SK-N-SH (cell line): Measurements from ENCODE around the gene ZNF445.

ENCODE experiments used
- ELF1 ChIP-seq: IDR thresholded peaks from 2 replicates; pipeline ENCODE4 v1.4.0; 2012
- MXI1 ChIP-seq: IDR thresholded peaks from 2 replicates; pipeline ENCODE4 v1.6.1; 2012; ENCODE audit warnings: mild to moderate bottlenecking, low read depth, low read length, improper control_type of control experiment
- NRF1 ChIP-seq: IDR thresholded peaks from 2 replicates; pipeline ENCODE4 v1.6.1; 2012; ENCODE audit warnings: low read depth, mild to moderate bottlenecking, low read length
- RAD21 ChIP-seq: IDR thresholded peaks from 2 replicates; pipeline ENCODE4 v1.6.1; 2012; ENCODE audit warnings: mild to moderate bottlenecking, low read length
- RCOR1 ChIP-seq: fragments of 150-350 bp; IDR thresholded peaks from 2 replicates; pipeline ENCODE4 v1.6.1; 2017; ENCODE audit warnings: antibody characterized with exemption, low read length
- REST ChIP-seq: IDR thresholded peaks from 2 replicates; pipeline ENCODE4 v1.6.1; 2012; ENCODE audit warnings: mild to moderate bottlenecking, low read depth, low read length, moderate library complexity
- SMC3 ChIP-seq: IDR thresholded peaks from 2 replicates; pipeline ENCODE4 v1.6.1; 2012; ENCODE audit warnings: low read depth, low read length, improper control_type of control experiment
- TAF1 ChIP-seq: IDR thresholded peaks from 2 replicates; pipeline ENCODE4 v1.6.1; 2012; ENCODE audit warnings: low read depth, mild to moderate bottlenecking, low read length, moderate library complexity, borderline replicate concordance
- ZBTB33 ChIP-seq: IDR thresholded peaks from 2 replicates; pipeline ENCODE4 v1.4.0; 2012; ENCODE audit warnings: low read depth, borderline replicate concordance
- TF ChIP-seq, protein P1 (sequence below): IDR thresholded peaks from 2 replicates; pipeline ENCODE4 v1.4.0; 2012; ENCODE audit warnings: low read depth, borderline replicate concordance
- TF ChIP-seq, protein P2 (sequence below): fragments of 200-600 bp; sonication (generic); IDR thresholded peaks from 2 replicates; pipeline ENCODE4 v1.6.1; 2017; ENCODE audit warnings: antibody characterized with exemption, mild to moderate bottlenecking, moderate library complexity

DNA sequence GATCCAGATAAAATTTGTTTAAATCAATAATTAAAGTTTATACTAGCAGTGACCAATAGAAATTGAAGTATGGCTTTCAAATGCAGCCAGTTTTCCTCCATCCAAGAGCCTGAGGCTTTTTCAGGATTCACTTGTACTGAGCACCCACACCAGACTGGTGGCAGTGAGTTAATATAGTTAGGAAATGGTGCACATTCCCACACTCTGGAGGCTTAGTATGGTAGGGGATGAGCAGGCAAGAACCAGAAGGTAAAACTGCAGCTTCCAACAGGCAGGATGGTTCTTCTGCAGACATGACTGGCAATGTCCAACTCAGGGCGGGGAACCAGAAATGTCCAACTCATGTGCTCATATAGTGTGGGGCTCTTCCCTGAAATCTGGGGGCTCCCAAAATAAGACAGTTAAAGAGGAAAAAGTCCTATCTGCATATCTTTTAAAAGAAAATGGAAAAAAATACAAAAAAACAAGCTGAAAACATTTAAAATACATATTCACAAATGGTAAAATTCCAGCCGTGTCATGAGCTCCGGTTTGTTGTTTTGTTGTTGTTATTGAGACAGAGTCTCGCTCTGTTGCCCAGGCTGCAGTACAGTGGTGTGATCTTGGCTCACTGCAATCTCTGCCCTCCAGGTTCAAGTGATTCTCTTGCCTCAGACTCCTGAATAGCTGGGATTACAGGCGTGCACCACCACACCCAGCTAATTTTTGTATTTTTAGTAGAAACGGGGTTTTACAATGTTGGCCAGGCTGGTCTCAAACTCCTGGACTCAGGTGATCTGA, 18.4 kb upstream of the ZNF445 start:
- TF ChIP-seq NRF1, result no peak
- no peak for TF ChIP-seq ZBTB33
- TF ChIP-seq, protein P1, sequence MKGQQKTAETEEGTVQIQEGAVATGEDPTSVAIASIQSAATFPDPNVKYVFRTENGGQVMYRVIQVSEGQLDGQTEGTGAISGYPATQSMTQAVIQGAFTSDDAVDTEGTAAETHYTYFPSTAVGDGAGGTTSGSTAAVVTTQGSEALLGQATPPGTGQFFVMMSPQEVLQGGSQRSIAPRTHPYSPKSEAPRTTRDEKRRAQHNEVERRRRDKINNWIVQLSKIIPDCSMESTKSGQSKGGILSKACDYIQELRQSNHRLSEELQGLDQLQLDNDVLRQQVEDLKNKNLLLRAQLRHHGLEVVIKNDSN, result no peak
- TF ChIP-seq MXI1, result no peak
- TF ChIP-seq TAF1, result no peak
- TF ChIP-seq, protein P2, sequence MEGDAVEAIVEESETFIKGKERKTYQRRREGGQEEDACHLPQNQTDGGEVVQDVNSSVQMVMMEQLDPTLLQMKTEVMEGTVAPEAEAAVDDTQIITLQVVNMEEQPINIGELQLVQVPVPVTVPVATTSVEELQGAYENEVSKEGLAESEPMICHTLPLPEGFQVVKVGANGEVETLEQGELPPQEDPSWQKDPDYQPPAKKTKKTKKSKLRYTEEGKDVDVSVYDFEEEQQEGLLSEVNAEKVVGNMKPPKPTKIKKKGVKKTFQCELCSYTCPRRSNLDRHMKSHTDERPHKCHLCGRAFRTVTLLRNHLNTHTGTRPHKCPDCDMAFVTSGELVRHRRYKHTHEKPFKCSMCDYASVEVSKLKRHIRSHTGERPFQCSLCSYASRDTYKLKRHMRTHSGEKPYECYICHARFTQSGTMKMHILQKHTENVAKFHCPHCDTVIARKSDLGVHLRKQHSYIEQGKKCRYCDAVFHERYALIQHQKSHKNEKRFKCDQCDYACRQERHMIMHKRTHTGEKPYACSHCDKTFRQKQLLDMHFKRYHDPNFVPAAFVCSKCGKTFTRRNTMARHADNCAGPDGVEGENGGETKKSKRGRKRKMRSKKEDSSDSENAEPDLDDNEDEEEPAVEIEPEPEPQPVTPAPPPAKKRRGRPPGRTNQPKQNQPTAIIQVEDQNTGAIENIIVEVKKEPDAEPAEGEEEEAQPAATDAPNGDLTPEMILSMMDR, result no peak
- no peak for TF ChIP-seq SMC3
- no peak for TF ChIP-seq RCOR1
- TF ChIP-seq RAD21, result no peak
- TF ChIP-seq REST, result no peak
- TF ChIP-seq ELF1, result no peak
